HCT116 (cell line): Measurements from ENCODE around the gene FAM118B.

Experiments
- CEBPB ChIP-seq: IDR thresholded peaks from 2 replicates; pipeline ENCODE4 v1.6.1; 2012; ENCODE audit warnings: low read depth
- EZH2 ChIP-seq: fragments of 200-600 bp; sonication (generic); IDR thresholded peaks from 2 replicates; pipeline ENCODE4 v1.6.1; 2017; ENCODE audit warnings: antibody characterized with exemption, mixed run types
- EZH2phosphoT487 ChIP-seq: fragments of 200-600 bp; IDR thresholded peaks from 2 replicates; pipeline ENCODE4 v1.6.1; 2018; ENCODE audit warnings: antibody characterized with exemption, borderline replicate concordance
- JUND ChIP-seq: IDR thresholded peaks from 2 replicates; pipeline ENCODE4 v1.6.1; 2012
- POLR2A ChIP-seq: IDR thresholded peaks from 2 replicates; pipeline ENCODE4 v1.7.0; 2011; ENCODE audit warnings: borderline replicate concordance; ENCODE audit not compliant: insufficient read depth, insufficient read length; ENCODE audit errors: extremely low read depth
- POLR2AphosphoS5 ChIP-seq: IDR thresholded peaks from 2 replicates; pipeline ENCODE4 v1.6.1; 2011; ENCODE audit warnings: mild to moderate bottlenecking, low read depth, low read length, moderate library complexity
- RAD21 ChIP-seq: IDR thresholded peaks from 2 replicates; pipeline ENCODE4 v1.6.1; 2012; ENCODE audit warnings: low read depth, mild to moderate bottlenecking
- SIN3A ChIP-seq: IDR thresholded peaks from 2 replicates; pipeline ENCODE4 v1.6.1; 2012; ENCODE audit warnings: low read depth
- SRF ChIP-seq: IDR thresholded peaks from 2 replicates; pipeline ENCODE4 v1.6.1; 2012; ENCODE audit warnings: low read depth
- TCF7L2 ChIP-seq: IDR thresholded peaks from 2 replicates; pipeline ENCODE4 v1.7.0; 2011; ENCODE audit warnings: borderline replicate concordance, inconsistent platforms; ENCODE audit not compliant: insufficient read depth, insufficient read length; ENCODE audit errors: extremely low read depth
- ZFX ChIP-seq: fragments of 450-650 bp; IDR thresholded peaks from 2 replicates; pipeline ENCODE4 v1.6.1; 2017
- TF ChIP-seq, protein P1 (sequence below), 3 experiments: fragments of 200-600 bp in 1 of 3; sonication (generic) in 1 of 3; IDR thresholded peaks in 2 of 3; conservative IDR thresholded peaks in 1 of 3; 2 replicates each; pipeline ENCODE4 v1.5.1; 2012 to 2017; ENCODE audit warnings: low read depth in 2 of 3, low read length in 2 of 3, antibody characterized with exemption in 1 of 3, borderline replicate concordance in 1 of 3, control low read depth in 1 of 3, mild to moderate bottlenecking in 1 of 3, mixed read lengths in 1 of 3, mixed run types in 1 of 3, moderate library complexity in 1 of 3; ENCODE audit not compliant: insufficient read depth in 1 of 3
- TF ChIP-seq, protein P2 (sequence below): IDR thresholded peaks from 2 replicates; pipeline ENCODE4 v1.6.1; 2012

DNA sequence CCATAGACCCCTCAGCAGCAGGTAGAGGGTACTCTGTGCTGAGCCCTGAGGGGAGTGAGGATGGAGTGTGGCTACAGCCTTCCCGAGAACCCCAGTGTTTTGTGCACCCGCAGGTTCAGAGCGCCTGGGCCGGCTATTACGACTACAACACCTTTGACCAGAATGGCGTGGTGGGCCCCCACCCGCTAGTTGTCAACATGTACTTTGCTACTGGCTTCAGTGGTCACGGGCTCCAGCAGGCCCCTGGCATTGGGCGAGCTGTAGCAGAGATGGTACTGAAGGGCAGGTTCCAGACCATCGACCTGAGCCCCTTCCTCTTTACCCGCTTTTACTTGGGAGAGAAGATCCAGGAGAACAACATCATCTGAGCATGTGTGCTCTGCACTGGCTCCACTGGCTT is 65.7 kb downstream of the FAM118B start:
- TF ChIP-seq, protein P1, sequence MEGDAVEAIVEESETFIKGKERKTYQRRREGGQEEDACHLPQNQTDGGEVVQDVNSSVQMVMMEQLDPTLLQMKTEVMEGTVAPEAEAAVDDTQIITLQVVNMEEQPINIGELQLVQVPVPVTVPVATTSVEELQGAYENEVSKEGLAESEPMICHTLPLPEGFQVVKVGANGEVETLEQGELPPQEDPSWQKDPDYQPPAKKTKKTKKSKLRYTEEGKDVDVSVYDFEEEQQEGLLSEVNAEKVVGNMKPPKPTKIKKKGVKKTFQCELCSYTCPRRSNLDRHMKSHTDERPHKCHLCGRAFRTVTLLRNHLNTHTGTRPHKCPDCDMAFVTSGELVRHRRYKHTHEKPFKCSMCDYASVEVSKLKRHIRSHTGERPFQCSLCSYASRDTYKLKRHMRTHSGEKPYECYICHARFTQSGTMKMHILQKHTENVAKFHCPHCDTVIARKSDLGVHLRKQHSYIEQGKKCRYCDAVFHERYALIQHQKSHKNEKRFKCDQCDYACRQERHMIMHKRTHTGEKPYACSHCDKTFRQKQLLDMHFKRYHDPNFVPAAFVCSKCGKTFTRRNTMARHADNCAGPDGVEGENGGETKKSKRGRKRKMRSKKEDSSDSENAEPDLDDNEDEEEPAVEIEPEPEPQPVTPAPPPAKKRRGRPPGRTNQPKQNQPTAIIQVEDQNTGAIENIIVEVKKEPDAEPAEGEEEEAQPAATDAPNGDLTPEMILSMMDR (IDR thresholded peaks at IDR 0.05 in 2 of 3, conservative IDR thresholded peaks at IDR 0.05 in 1 of 3; ENCODE audit: borderline replicate concordance in 1 of 3, insufficient read depth in 1 of 3, low read depth in 2 of 3, low read length in 2 of 3), result no peak
- TF ChIP-seq POLR2AphosphoS5 (no peak), TCF7L2 (no peak), EZH2 (no peak), SIN3A (no peak), POLR2A (no peak), CEBPB (no peak), SRF (no peak), JUND (no peak), EZH2phosphoT487 (no peak), ZFX (no peak), RAD21 (no peak)
- TF ChIP-seq, protein P2, sequence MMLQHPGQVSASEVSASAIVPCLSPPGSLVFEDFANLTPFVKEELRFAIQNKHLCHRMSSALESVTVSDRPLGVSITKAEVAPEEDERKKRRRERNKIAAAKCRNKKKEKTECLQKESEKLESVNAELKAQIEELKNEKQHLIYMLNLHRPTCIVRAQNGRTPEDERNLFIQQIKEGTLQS, result no peak
